ENCODE data around the gene IFFO2.

The IFFO2 gene

DNA sequence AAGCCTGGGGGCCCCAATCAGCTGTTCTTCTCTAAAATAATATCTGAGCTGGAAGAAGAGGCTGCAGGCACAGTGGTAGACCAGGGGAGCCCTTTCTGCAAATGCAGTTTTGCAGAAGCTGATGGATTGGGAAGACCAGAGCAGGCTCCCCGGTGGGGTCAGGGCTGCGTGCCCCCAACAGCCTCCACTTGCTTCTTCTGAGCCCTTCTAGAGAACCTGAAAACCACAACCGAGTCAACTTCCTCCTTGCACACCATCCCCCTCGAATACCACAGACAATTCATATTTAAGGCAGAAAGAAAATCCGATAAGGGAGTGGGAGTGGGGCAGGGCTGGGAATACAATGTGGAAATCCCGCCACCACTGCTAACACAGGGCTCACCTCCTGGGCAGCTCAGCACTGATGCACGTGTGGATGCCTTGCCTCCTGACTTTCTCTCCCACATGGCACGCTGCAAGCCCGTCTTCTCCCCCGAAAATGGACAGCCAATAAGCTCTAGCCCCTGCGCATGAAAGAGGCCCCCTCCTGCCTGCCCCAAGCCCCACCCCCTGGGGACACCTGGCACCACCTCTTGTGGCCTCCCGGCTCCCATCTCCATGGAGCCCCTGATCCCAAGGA, 28.7 kb downstream of the IFFO2 start:
- TF ChIP-seq POLR2AphosphoS5 (IDR thresholded peaks at IDR 0.05; ENCODE audit: low read depth, low read length) = no peak
- no peak for TF ChIP-seq SIN3A (IDR thresholded peaks at IDR 0.05; ENCODE audit: borderline replicate concordance, insufficient read depth, low read length)
- no peak for TF ChIP-seq FOXP2 (optimal IDR thresholded peaks at IDR 0.05; ENCODE audit: borderline replicate concordance, extremely low read depth, extremely low read length, insufficient read depth)
- TF ChIP-seq, protein P1, sequence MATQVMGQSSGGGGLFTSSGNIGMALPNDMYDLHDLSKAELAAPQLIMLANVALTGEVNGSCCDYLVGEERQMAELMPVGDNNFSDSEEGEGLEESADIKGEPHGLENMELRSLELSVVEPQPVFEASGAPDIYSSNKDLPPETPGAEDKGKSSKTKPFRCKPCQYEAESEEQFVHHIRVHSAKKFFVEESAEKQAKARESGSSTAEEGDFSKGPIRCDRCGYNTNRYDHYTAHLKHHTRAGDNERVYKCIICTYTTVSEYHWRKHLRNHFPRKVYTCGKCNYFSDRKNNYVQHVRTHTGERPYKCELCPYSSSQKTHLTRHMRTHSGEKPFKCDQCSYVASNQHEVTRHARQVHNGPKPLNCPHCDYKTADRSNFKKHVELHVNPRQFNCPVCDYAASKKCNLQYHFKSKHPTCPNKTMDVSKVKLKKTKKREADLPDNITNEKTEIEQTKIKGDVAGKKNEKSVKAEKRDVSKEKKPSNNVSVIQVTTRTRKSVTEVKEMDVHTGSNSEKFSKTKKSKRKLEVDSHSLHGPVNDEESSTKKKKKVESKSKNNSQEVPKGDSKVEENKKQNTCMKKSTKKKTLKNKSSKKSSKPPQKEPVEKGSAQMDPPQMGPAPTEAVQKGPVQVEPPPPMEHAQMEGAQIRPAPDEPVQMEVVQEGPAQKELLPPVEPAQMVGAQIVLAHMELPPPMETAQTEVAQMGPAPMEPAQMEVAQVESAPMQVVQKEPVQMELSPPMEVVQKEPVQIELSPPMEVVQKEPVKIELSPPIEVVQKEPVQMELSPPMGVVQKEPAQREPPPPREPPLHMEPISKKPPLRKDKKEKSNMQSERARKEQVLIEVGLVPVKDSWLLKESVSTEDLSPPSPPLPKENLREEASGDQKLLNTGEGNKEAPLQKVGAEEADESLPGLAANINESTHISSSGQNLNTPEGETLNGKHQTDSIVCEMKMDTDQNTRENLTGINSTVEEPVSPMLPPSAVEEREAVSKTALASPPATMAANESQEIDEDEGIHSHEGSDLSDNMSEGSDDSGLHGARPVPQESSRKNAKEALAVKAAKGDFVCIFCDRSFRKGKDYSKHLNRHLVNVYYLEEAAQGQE (IDR thresholded peaks at IDR 0.05; ENCODE audit: insufficient read depth in 1 of 2, low read depth in 2 of 2, low read length in 2 of 2) = no peak
- no peak for TF ChIP-seq TAF1 (IDR thresholded peaks at IDR 0.05; ENCODE audit: borderline replicate concordance, insufficient read depth, low read length)

DNA sequence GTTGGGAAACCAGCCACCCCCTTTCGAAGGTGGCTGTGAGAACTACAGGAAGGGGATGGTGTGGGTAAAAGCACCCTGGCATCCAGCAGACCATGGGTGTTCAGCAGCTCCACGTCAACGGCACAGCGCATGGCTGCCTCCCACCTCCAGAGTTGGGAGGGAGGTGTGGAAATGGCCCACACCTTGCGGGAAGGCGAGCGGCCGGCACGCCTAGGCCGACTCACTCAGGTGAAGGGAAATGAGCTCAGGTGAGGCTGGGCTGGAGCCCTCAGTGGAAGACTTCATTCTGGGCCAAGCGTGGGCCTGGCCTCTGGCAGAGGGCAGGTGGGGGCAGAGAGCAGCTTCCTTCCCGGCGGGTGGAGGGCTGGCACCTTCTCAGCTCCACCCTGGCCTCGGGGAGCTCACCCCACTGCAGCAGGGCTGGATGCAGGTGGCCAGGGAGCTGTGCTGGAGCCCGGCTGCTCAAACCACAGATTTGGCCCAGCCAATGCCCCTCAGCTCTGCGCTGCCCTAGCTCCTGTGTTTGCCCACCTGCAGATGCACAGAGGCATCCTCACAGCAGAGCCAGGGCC, 29.3 kb downstream of the IFFO2 start:
- TF ChIP-seq, protein P1 (IDR thresholded peaks at IDR 0.05; ENCODE audit: insufficient read depth in 1 of 2, low read depth in 2 of 2, low read length in 2 of 2) = no peak
- TF ChIP-seq FOXP2 (optimal IDR thresholded peaks at IDR 0.05; ENCODE audit: borderline replicate concordance, extremely low read depth, extremely low read length, insufficient read depth) (no peak), TAF1 (IDR thresholded peaks at IDR 0.05; ENCODE audit: borderline replicate concordance, insufficient read depth, low read length) (no peak), SIN3A (IDR thresholded peaks at IDR 0.05; ENCODE audit: borderline replicate concordance, insufficient read depth, low read length) (no peak), POLR2AphosphoS5 (IDR thresholded peaks at IDR 0.05; ENCODE audit: low read depth, low read length) (no peak)

DNA sequence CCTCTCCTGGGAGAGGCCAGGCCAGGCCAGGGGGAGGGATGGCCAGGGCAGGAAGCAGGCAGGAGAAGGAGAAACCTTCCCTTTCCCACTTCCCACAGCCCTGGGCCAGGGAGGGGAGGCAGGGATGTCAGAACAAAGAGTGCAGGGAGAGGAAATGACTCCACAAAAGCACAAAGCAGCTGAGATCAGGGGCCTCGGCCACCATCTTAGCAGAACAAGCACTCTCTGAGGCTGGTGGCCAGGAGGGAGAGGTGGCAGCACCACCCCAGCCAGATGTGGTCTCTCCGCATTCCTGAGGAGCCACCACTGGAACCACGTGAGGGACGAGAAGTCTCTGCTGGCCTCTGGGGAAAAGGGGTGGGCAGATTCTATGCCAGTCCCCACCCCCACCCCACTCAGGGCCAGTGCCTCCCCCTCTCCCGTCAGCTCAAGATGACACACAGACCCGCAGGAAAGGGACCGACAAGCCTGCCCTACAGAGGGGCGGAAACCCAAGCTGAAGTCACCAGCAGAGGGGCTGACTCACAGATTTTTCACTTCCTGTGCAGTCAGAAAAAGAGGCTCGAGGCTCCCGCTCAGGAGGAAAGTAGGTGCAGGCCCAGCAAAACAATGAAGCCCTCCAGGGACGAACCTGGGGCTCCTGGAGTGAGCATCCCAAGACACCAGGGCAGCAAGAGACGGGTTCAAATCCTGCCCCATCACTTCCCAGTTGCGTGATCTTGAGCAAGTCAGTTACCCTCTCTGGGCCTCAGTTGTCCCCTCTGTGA, 30.0 kb downstream of the IFFO2 start:
- TF ChIP-seq SIN3A (IDR thresholded peaks at IDR 0.05; ENCODE audit: borderline replicate concordance, insufficient read depth, low read length) (0 out of 2 replicates have a peak, but pooled peaks have one; percentile 60), FOXP2 (optimal IDR thresholded peaks at IDR 0.05; ENCODE audit: borderline replicate concordance, extremely low read depth, extremely low read length, insufficient read depth) (peak; percentile 44), POLR2AphosphoS5 (IDR thresholded peaks at IDR 0.05; ENCODE audit: low read depth, low read length) (no peak), TAF1 (IDR thresholded peaks at IDR 0.05; ENCODE audit: borderline replicate concordance, insufficient read depth, low read length) (no peak)
- TF ChIP-seq, protein P1 (IDR thresholded peaks at IDR 0.05; ENCODE audit: insufficient read depth in 1 of 2, low read depth in 2 of 2, low read length in 2 of 2) = 0 out of 4 replicates have a peak, but pooled peaks of 1 of the 2 experiments have one; percentile 31

DNA sequence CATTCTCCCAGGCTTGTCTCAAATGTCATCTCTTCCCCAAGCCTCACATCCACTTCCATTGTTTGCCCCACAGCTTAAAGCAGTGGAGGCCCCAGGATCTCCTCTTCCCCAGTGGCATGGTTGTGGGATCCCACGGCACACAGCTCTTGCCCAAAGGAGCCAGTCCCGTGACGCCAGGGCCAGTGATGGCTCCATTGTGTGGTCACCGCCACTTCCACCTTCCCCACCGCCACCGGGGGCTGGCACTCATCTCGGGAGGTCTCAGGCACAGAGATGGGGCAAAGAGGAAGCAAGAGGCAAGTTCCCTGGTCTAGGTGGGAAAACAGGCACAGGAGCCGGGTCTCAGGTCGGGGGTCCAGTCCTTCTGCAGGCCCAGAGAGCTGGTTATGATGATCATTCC, 31.2 kb downstream of the IFFO2 start:
- TF ChIP-seq, protein P1 (IDR thresholded peaks at IDR 0.05; ENCODE audit: insufficient read depth in 1 of 2, low read depth in 2 of 2, low read length in 2 of 2) = no peak
- TF ChIP-seq POLR2AphosphoS5 (IDR thresholded peaks at IDR 0.05; ENCODE audit: low read depth, low read length) = no peak
- TF ChIP-seq SIN3A (IDR thresholded peaks at IDR 0.05; ENCODE audit: borderline replicate concordance, insufficient read depth, low read length) = no peak
- TF ChIP-seq FOXP2 (optimal IDR thresholded peaks at IDR 0.05; ENCODE audit: borderline replicate concordance, extremely low read depth, extremely low read length, insufficient read depth) = no peak
- TF ChIP-seq TAF1 (IDR thresholded peaks at IDR 0.05; ENCODE audit: borderline replicate concordance, insufficient read depth, low read length) = no peak
